GM21825 (cell line): Measurements from ENCODE around the gene LAMA4.

Source experiments
- ATAC-seq: cut with Tn5 transposase; IDR thresholded peaks from one replicate; pipeline ENCODE4 v1.9.1; 2021; ENCODE audit warnings: mild to moderate bottlenecking, moderate library complexity; ENCODE audit not compliant: unreplicated experiment

The LAMA4 gene

DNA sequence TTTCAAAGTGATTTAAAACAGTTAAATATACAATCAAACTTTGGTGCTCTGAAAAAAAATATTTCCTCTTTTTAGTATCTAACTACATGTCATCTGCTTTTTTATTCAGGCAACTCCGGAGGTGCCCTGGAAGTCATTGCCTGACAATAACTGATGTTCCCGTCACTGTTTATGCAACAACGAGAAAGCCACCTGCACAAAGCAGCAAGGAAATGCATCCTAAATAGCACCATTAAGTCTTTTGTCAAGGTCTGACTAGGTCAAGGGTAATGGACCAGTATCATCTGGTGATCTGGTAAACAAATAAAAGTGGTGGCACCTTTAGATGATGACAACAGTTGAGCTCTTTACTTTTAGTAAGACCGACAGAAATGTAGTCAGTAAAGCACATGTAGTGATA lies 153.8 kb downstream of the LAMA4 start:
- no peak for ATAC-seq

DNA sequence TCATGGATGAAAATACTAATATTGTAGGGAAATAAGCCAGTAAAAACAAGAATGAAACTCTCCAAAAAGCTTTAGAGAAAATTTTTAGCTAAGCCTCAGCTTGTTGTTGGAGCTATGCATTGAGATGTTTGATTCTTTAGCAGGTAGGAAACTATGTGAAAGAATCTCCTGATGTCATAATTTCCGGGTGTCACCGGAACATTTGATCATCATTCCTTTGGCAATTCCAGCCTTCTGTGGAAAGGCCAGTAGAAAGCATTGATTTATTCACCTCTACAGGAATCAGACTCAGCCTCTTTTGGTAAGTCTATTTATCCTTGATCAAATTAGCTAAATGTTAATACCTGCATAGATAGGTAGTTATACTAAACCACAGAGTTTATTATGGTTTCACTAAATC lies 157.5 kb downstream of the LAMA4 start:
- ATAC-seq, result no peak

DNA sequence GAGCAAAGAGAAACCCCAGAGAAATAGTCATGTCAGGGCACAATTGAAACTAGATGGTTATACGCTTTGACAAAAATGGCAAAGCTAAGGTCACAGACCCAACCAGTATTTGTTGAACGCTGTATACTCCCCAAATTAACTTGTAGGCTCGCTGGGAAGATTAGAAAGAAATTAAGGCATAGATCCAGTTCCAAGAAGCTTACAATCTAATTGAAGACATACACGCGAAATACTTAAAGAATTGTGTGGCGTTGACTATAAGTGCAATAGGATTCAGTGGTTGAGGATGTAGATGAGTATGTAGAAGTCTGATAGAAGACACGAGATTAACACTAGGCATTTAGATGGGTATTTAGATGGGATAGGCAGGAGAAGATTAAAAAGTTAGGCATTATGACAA lies 166.5 kb downstream of the LAMA4 start:
- ATAC-seq, result no peak

DNA sequence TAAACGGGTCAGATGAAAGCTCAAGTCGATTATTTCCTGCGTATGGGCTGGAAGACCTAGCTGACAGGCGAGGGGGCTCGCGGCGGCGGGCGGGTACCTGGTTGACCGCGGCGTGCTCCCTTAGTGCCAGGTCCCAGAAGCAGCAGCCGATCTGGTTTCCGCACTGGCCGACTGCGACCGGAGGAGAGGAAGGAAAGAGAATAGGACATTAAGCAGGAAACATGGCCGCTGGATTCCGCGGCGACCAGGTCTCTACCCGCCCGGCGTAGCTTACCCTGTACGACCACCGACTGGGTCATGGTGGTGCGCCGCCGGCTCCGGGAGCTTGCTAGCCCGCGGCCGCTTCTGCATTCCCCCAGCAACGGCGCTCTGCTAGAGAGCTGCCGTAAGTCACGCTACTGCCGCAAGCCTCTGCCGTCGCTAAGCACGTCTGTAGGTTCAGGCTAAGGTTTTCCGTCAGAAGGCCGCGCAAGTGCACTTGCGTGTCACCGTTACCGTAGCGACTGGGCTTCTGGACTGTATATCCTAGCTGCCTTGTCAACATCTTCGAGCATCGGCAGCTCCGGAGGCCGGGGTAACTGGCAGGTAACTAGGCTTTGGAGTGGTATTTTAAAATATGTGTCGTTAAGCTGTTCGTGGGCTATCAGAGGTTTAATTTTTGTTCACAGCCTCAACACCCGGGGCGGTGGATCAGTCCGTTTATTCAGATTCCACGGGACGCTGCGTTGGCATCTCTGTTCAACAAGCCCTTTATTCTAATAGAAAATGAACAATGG lies 167.0 kb downstream of the LAMA4 start, which contains the start of the genes FAM229B and TUBE1:
FAM229B (plus strand) TSS at position 456 of the 776 bp plus-strand sequence. CDS start 11,693 bp downstream, outside the sequence.
TUBE1 (minus strand) TSS at position 347 of the 776 bp plus-strand sequence; CDS start at position 299, 48 bp downstream.
- ATAC-seq, result peak; percentile 98

DNA sequence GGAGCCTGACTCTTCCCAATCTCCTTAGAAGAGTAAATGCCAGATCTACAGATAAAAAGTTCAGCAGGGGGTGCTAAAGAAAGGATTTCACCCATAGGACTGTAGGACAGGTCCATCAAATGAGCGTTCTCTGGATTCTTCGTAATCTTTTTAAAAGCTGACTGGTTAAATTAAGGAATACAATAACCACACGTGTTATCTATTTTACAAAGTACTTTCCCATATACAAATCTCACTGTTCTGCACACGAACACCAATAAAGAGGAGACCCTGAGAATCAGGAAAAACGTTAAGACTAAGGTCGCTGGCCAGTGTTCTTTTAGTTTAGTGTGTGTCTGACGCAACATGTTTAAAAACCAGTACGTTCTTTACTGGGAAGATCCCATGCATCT lies 167.6 kb downstream of the LAMA4 start:
- peak; percentile 34 for ATAC-seq

DNA sequence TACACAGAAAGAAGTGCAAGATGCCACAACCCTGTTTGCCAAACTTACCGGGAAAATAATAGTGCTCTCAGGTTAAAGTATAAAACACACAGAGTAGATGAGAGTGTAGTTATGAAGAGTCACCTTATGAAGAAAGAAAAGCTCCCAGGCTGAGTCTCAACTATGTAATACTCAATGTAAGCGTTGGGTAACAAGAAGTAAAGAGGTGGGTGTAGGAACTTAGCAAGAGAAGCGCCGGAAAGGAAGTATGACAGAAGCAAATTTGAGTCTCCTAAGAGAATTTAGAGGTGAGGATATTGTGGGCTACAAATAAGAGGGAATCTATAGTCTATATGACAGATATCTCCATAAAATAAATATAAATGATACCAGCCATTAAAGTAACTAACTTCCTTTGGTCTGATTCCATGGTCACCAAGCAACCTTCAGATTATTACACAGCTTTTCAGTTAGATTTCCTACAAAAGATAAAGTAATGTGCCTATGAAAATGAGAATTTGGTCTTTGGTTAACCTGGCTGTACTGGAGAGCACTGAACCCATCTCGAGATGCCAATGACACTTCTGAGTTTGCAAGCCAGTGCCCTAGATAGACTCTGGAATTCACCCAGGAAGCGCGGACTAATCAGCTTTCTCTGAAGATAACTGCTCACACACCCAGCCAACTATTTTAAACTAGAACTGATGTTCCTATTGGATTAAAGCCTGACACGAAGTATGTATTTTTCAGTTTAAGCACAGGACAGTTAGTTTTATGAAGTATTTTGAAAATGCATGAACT lies 168.9 kb downstream of the LAMA4 start:
- no peak for ATAC-seq

DNA sequence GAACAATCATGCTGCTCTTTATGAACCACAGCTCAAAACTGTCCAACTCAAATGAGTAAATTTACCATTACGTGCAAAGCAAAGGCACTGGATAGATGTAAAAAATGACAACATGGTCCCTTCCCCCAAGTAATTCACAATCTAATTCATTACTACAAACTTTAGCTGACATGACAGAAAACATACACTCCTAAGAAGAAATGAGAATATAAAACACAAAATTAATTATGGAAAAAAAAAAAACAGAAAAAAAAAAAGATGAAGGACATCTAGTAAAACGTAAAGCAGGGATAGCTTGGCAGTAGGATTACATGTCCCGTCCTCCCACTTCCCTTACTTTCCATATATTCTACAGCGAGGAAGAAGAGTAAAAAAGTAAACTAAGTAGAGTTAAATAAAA lies 172.8 kb downstream of the LAMA4 start:
- ATAC-seq, result no peak

DNA sequence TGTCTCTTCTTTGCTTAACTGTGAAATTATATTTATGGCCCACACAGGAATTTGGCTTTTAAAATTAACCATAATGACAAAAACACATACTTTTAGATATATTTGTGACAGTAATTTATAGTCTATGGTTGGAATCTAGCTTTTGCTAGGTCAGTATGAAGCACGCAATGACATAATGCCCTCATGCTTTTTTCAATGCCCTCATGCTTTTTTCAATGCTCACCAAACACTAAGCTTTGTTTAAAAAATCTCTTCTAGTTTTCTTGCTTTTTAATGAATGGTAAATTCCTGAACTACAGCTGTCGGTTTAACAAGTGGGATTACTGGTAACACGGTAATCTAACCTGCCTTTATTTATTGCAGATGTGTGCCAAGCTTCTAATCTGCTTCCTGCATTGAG lies 187.8 kb downstream of the LAMA4 start:
- ATAC-seq, result no peak

DNA sequence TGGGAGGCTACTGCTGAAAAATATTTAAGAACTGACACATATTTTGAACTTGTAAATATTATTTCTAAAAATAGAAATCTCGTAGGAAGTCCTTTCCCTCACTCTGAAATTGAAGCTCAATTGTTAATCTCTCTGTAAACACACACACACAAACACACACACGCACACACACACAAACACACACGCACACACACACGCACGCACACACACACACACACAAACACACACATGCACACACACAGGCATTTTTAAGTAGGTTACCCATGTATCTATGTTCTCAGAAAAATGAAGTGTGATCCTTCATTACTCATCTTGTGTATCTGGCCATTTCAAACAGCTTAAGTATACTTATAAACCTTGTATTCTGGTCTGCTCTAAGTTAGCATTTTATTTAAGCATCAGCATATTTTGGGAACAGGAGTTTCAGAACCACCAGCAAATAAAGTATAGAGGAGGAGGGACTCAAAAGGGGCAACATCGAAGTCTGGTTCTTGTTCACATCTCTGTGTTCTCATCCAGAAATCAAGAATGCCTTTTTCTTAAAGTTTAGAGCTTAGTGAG lies 188.9 kb downstream of the LAMA4 start:
- no peak for ATAC-seq

DNA sequence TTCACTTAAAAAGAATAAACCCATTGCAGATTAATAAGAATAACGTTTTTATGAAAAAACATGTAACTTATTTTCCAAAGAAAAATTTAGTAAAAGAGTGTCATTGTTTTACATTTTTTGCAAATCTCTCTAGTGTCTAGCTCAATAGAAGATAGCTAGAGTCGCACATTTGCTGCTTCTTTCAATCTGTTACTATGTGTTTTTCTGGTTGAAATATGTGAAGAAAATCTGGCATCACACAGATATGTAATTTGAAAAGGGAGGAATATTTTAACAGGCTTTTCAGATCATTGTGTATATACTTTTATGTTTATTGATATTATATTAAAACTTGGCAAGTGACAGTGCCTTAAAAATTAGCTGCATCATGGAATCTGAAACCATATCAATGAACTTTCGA lies 191.4 kb downstream of the LAMA4 start:
- no peak for ATAC-seq

DNA sequence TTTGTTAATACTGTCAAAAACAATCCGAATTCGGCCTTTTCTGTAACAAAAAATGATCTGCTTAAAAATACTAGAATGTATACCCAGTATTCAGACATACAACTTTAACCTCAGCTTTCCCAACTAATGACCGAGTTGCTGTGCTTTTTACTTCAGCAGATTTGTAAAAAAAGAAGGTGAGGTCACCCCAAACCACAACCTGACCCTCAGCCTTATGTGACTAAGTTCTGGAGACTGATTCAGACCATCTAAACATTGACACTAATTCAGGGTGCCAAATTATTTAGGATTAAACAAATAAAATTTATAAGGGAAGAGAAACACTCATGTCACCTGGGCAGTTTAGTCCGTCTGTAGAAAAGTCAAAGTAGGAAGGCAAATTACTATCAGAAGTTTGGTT lies 192.8 kb downstream of the LAMA4 start:
- ATAC-seq, result no peak
